Erythroblast (primary cell): ENCODE data around the gene CAMK1D.

Experiments used
- GATA1 ChIP-seq: IDR thresholded peaks from 2 replicates; pipeline ENCODE4 v1.6.1; 2011; ENCODE audit warnings: low read depth, mild to moderate bottlenecking, control low read depth, low read length, moderate library complexity
- POLR2A ChIP-seq: IDR thresholded peaks from 2 replicates; pipeline ENCODE4 v1.6.1; 2011; ENCODE audit warnings: mild to moderate bottlenecking, low read length

GRCh38 chr10:12418725-12419261 lies 69.4 kb downstream of the CAMK1D start:
- TF ChIP-seq POLR2A: no peak
- TF ChIP-seq GATA1: no peak
